ENCODE data around the gene ALPK3.

ALPK3 gene, protein sequence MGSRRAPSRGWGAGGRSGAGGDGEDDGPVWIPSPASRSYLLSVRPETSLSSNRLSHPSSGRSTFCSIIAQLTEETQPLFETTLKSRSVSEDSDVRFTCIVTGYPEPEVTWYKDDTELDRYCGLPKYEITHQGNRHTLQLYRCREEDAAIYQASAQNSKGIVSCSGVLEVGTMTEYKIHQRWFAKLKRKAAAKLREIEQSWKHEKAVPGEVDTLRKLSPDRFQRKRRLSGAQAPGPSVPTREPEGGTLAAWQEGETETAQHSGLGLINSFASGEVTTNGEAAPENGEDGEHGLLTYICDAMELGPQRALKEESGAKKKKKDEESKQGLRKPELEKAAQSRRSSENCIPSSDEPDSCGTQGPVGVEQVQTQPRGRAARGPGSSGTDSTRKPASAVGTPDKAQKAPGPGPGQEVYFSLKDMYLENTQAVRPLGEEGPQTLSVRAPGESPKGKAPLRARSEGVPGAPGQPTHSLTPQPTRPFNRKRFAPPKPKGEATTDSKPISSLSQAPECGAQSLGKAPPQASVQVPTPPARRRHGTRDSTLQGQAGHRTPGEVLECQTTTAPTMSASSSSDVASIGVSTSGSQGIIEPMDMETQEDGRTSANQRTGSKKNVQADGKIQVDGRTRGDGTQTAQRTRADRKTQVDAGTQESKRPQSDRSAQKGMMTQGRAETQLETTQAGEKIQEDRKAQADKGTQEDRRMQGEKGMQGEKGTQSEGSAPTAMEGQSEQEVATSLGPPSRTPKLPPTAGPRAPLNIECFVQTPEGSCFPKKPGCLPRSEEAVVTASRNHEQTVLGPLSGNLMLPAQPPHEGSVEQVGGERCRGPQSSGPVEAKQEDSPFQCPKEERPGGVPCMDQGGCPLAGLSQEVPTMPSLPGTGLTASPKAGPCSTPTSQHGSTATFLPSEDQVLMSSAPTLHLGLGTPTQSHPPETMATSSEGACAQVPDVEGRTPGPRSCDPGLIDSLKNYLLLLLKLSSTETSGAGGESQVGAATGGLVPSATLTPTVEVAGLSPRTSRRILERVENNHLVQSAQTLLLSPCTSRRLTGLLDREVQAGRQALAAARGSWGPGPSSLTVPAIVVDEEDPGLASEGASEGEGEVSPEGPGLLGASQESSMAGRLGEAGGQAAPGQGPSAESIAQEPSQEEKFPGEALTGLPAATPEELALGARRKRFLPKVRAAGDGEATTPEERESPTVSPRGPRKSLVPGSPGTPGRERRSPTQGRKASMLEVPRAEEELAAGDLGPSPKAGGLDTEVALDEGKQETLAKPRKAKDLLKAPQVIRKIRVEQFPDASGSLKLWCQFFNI (N-terminal part only)

DNA sequence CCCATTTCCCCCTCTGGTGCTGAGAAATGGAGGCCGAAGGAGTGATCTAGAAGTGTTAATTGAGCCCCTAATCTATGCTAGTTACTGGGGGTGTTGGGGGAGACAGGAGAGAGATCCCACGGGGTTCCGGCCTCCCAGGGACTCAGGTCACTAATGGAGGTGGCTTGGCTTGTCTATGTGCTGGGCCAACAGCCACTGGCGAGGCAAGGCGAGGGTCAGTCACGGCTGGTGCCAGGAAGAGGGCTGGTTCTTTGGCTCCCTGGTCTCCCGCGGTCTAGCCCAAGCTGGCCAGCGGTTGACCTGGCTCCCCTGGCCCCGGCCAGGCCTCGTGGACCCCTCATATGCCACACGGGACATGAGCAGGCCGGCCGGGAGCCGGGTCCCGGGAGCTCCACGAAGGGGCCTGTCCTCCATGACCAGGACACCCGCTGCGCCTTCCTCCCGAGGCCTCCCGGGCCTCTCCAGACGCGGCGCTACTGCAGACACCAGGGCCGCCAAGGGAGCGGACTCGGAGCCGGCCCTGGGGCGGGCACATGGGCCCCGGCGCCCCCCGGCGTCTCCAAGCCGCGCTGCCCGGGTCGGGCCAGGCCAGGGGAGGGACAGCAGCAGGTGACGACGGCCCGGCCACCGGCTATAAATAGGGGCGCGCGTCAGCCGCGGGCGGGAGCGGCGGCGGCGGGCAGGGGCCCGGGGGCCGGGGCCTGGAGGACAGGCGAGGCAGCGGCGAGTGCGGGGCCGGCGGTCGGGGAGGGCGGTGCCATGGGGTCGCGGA is at the start of gene ALPK3:
Gene ALPK3, plus strand, starts transcription at position 663 of the 772 bp plus-strand sequence. Its CDS starts 97 bp downstream, at position 760.
- in situ Hi-C loops (cut with MboI; ENCODE audit: low sequenced_read_pairs) = no loop called here

DNA sequence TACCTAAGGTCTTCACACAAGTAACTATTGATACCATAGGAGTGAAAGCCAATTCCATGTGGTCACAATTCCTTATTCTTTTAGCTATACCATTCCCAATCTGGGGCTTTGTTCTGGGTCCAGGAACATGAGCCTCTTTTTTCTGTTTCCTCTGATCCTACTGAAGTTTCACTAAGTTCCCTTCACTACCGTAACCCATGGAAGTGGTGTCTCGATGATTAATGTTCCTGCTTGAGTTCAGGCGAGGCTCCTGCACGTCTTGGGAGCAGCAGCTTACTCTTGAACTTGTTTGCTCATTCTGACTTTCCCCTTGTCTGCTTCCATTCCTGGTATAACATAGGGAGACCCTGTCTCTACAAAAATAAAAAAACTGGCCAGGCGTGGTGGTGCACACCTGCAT is 45.1 kb upstream of the ALPK3 start:
- in situ Hi-C loops (cut with MboI; ENCODE audit: low sequenced_read_pairs) = no loop called here

DNA sequence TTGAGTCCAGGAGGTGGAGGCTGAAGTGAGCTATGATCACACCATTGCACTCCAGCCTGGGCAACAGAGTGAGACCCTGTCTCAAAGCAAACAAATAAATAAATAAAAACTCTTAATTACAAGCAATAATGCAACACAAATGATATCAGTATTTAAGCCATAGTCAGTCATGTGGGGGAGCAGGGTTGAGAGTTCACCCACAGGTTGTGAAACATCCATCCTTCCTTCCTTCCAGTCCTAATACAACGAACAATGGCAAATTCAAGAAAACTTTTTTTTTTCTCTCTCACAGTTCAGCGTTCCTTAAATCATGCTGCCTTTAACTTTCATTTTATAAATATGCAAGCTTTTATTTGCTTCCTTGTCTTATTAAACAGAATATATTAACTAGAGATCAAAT is 44.7 kb upstream of the ALPK3 start:
- in situ Hi-C loops (cut with MboI; ENCODE audit: low sequenced_read_pairs) = no loop called here

DNA sequence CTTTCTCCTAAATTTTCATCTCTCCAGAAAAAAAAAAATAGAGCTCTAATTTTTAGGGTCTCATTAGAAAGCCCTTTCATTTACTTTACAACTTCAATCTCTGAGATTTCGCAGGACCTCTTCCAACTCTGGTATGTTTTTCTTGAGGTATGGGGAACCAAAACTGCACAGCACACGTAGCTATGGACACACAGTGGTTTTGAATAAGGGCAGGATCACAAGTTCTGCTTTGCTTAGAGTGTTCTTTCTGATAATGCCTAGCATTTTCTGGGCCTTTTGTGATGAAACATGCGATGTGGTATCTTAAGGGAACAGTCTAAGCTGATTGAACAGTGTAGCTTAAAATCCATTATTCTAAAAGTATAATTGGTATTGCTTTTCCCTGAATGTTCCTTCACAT is 43.4 kb upstream of the ALPK3 start:
- in situ Hi-C loops (cut with MboI; ENCODE audit: low sequenced_read_pairs) = no loop called here

DNA sequence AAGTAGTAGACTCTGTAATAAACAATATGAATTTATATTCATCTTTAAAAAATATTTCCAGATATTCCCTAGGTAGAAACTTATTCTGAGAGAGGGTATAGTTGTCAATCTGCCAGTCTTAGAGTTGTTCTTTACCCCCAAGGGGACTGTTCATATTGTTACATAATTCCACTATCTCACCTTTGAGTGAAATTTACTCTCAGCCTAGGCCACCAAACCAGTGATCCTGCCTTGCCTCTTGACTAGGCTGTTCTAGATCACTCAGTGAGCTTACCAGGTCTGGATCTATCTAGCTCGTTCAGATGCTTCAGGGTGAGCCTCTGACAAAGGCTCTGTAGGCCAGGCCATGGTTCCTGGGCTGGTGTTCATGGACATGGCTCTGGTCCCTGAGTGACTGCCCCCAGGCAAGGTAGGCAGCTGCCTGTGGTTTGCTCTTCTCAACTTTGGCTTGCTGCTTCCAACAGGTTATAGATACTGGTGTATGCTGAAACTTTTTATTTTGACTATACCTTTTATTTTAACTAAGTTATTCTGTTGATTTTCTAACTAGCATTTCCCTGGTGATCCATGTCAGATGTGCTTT is 41.2 kb upstream of the ALPK3 start:
- in situ Hi-C loops (cut with MboI; ENCODE audit: low sequenced_read_pairs) = no loop called here

DNA sequence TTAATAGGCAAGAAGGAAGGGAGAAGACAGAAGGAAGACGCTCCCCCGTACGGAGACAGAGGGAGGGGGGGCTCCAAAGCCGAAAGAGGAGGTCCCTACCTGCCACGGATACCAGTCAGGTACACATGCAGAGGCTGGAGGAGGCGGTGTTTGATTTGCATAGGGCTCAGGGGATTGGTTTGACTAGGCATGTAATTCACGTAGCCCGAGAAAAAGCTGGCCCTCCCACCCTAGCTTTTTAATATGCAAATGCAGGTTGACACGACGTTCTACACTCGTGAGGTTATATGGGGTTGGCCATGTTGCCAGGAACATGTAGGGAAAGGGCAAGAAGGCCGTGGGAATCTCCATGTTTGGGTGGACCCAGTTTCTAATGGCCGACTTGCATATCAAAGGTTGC is 39.0 kb upstream of the ALPK3 start:
- in situ Hi-C loops (cut with MboI; ENCODE audit: low sequenced_read_pairs) = no loop called here

DNA sequence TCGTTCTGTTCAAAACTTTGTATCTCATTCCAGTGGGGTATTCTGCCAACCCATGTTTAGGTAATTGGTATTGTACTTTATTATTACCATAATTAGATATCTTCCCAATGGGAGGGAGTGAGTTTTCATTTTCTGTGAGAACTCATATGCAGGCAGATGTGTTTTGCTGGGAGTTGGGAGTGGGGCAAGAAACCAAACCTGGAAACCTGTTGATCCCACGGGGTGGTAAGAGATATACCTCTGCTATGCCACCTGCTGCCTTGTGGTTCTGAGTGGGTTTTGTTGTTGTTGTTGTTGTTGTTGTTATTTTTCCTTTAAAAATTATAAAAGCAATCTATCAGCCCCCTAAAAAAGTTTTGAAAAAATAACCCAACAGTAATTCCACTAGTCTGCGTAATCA is 36.7 kb upstream of the ALPK3 start:
- in situ Hi-C loops (cut with MboI; ENCODE audit: low sequenced_read_pairs) = no loop called here

DNA sequence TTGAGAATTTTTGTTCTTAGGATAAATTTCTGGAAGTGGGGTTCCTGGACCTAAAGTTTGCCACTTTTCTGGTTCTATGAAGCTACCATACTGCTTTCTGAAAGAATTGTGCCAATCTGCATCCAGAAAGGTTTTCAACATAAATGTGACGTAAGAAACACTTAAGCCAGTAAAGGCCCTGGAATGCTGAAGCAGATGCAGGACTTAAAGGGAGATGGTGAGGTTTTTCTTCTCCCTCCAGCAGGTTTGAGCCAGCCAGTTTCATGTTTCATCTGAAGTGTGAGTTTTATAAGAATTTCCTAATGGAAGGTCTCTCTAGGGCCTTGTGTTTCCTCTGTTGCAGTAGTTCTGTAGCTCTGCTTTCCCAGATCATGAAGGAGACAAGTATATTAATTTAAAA is 35.7 kb upstream of the ALPK3 start:
- in situ Hi-C loops (cut with MboI; ENCODE audit: low sequenced_read_pairs) = no loop called here

DNA sequence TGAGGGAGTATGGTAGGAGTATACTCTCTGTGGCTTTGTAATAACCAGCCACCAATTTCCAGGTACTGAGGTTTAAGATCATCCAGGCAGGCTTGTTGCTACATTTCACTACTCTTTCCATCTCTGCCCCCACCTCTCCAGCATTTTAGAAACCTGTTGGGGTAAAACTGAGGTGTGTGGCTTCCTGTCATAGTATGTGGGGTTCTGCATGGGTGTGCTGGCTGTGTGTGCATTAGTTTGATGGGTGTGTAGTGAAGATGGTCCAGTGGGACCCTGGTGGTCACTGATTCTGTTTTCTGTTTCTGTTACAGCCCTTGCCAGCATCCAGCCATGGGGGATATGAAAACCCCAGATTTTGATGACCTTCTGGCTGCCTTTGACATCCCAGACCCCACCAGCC is 34.8 kb upstream of the ALPK3 start:
- in situ Hi-C loops (cut with MboI; ENCODE audit: low sequenced_read_pairs) = no loop called here

DNA sequence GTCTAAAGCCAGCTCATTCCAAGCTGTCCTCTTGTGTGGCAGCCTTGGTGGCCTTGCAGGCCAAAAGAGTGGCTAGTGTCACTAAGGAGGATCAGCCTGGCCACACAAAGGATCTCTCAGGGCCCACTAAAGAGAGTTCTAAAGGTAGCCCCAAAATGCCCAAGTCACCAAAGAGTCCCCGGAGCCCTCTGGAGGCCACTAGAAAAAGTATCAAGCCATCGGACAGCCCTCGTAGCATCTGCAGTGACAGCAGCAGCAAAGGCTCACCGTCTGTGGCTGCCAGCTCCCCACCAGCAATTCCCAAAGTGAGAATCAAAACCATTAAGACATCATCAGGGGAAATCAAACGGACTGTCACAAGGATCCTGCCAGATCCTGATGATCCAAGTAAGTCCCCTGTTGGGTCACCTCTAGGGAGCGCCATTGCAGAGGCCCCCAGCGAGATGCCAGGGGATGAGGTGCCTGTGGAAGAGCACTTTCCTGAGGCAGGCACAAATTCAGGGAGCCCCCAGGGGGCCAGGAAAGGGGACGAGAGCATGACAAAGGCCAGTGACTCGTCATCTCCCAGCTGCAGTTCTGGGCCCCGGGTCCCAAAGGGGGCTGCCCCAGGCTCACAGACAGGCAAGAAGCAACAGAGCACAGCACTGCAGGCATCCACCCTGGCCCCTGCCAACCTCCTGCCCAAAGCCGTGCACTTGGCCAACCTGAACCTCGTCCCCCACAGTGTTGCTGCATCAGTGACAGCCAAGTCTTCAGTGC is 33.5 kb upstream of the ALPK3 start:
- in situ Hi-C loops (cut with MboI; ENCODE audit: low sequenced_read_pairs) = no loop called here

DNA sequence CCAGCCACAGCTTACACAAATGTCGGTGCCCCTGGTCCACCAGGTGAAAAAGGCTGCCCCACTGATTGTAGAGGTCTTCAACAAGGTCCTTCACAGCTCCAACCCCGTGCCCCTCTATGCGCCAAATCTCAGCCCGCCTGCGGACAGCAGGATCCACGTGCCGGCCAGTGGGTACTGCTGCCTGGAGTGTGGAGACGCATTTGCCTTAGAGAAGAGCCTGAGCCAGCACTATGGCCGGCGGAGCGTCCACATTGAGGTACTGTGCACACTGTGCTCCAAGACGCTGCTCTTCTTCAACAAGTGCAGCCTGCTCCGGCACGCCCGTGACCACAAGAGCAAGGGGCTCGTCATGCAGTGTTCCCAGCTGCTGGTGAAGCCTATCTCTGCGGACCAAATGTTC is 32.9 kb upstream of the ALPK3 start:
- in situ Hi-C loops (cut with MboI; ENCODE audit: low sequenced_read_pairs) = no loop called here

DNA sequence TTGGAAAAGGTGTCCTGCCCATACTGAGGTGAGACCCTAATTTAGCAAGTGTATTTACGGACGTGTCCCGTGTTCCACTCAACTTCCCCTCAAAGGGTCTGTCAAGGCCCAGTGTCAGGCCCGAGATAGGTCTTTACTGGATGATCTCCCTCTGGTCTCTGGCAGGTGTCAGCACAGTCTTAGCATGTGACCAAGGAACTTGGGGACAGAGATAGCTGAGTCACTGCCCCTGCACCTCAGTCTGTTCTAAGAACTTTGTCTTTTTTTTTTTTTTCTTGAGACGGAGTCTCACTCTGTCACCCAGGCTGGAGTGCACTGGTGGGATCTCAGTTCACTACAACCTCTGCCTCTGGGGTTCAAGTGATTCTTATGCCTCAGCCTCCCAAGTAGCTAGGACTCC is 32.1 kb upstream of the ALPK3 start:
- in situ Hi-C loops (cut with MboI; ENCODE audit: low sequenced_read_pairs) = no loop called here

DNA sequence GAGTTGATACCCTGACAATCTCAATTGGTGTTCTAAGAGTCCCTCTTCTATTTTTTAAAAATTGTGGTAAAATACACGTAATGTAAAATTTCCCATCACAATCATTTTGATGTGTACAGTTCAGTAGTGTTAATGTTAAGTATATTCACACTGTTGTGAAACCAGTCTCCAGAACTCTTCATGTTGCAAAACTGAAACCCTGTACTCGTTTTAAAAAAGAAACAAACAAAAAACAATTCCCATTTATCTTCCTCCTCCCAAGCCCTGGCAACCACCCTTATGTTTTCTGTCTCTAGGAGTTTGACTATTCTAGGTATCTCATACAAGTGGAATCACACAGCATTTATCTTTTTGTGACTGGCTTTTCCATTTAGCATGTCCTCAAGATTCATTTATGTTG is 28.7 kb upstream of the ALPK3 start:
- in situ Hi-C loops (cut with MboI; ENCODE audit: low sequenced_read_pairs) = no loop called here

DNA sequence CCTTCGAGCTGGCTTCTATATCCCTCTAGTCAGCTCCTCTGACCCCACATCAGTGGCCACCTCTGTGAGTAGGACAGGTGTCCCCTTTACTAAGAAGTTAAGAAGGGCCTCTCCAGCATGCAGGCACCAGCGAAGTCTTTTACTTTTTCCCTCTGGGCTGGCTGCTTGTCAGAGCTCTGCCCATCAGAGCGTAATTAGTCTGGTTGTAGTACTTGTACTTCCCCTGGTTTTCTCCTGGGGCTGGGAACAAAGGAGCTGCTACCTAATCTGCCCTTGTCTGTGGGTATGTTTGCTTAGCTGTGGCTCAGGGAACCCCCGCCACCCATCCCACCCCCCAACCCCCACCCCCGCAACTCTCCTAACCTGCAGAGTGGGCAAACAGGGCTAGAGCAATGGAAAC is 27.4 kb upstream of the ALPK3 start:
- in situ Hi-C loops (cut with MboI; ENCODE audit: low sequenced_read_pairs) = no loop called here

DNA sequence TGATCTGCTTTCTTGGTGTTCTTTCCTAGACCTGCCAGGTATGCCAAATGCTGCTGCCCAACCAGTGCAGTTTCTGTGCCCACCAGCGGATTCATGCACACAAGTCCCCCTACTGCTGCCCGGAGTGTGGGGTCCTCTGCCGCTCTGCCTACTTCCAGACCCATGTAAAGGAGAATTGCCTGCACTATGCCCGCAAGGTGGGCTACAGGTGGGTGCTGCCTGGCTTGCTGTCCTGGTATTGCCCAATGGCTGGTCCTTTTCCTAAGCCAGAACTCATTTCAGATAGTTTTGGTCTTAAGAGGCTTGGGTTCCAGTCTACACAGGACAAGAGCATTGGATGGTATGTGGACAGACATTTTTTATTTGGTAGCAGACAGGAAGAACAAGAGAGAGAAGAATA is 26.5 kb upstream of the ALPK3 start:
- in situ Hi-C loops (cut with MboI; ENCODE audit: low sequenced_read_pairs) = no loop called here

DNA sequence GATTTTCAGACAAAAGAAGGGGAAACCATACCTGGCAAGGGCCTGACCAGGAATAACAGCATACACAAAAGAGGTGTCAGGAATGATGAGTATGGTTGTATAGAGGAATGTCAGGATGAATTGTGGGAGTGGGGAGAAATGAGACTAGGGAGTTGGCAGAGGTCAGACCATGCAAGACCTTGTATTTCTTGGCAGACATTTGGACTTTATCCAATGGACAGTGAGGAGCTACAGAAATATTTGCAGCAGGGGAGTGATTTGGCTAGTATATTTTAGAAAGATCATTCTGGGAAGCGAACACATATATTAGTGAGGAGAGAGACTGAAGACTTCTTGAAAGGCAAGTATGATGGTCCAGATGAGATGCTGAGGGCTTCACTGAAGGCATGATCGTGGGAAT is 25.4 kb upstream of the ALPK3 start:
- in situ Hi-C loops (cut with MboI; ENCODE audit: low sequenced_read_pairs) = no loop called here

DNA sequence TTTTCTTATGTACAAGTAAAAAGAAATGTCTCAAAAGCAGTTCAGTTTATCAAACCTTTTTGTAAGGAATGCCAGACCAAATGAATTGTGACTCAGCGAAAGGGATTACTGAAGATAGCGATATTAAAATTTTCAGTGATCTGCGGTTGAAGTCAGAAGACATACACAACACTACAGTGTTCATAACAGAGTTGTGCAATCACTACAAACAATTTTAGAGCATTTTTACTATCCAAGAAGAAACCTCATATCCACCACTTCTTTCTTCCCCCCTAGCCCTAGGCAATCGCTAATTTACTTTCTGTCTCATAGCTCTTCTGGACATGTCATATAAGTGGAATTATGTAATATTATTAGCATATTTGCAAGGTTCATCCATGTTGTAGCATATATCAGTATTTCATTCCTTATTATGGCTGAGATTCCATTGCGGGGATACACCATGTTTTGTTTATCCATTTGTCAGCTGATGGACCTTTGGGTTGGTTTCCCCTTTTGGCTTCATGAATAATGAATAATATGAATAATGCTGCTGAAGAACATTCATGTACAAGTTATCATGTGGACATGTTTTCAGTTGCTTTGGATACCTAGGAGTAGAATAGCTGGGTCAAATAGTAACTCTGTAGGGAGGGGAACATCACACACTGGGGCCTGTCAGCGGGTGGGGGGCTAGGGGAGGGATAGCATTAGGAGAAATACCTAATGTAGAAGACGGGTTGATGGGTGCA is 23.6 kb upstream of the ALPK3 start:
- in situ Hi-C loops (cut with MboI; ENCODE audit: low sequenced_read_pairs) = no loop called here

DNA sequence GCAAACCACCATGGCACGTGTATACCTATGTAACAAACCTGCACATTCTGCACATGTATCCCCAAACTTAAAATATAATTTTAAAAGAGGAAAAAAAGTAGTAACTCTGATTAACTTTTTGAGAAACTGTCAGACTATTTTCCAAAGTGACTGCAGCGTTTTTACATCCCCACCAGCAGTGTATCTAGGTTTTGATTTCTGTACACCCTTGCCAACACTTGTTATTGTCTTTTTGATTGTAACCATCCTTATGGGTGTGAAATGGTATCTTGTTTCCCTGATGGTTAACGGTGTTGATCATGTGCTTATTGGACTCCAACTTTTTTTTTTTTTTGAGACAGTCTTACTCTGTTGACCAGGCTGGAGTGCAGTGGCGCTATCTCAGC is 23.0 kb upstream of the ALPK3 start:
- in situ Hi-C loops (cut with MboI; ENCODE audit: low sequenced_read_pairs) = no loop called here

DNA sequence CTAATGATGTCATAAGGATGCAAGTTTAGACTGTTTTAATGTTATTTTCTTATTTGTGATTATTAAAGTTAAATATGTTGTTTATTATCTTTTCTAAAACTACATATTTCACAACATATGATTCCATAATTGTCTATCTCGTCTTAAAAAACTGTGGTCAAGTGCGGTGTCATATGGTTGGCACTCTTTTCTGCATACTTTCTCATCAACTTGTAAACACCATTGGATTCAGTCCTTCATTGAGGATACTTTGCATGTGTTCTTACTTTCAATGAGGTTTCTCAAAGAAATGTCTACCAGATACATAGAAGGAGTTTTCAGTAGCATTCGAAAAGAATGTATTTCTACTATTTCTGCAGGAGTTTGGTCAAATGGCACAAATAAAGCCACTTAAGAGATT is 22.0 kb upstream of the ALPK3 start:
- in situ Hi-C loops (cut with MboI; ENCODE audit: low sequenced_read_pairs) = no loop called here
